SK-N-SH treated with all-trans-retinoic acid at 6 μM for 48 hours (cell line): Measurements from ENCODE around the gene KANSL2.

Experiments
- CSDC2 ChIP-seq: fragments of 250-450 bp; sonication (Bioruptor Pico); IDR thresholded peaks from 2 replicates; pipeline ENCODE4 v1.5.0; 2020; ENCODE audit warnings: mild to moderate bottlenecking, moderate library complexity
- TOX ChIP-seq: fragments of 250-450 bp; sonication (Bioruptor Pico); IDR thresholded peaks from 2 replicates; pipeline ENCODE4 v1.8.0; 2021; ENCODE audit warnings: mild to moderate bottlenecking, moderate library complexity, borderline replicate concordance
- ZFP30 ChIP-seq: fragments of 450-650 bp; formaldehyde crosslinking; IDR thresholded peaks from 2 replicates; pipeline ENCODE4 v1.5.0; 2022; ENCODE audit warnings: mild to moderate bottlenecking, moderate library complexity
- ZNF8 ChIP-seq: fragments of 450-650 bp; formaldehyde crosslinking; IDR thresholded peaks from 2 replicates; pipeline ENCODE4 v1.5.0; 2020; ENCODE audit warnings: mild to moderate bottlenecking, moderate library complexity

- TF ChIP-seq TOX (no peak), ZNF8 (CRISPR knock-in tag) (no peak), CSDC2 (CRISPR knock-in tag) (no peak), ZFP30 (CRISPR knock-in tag) (no peak)
These were observed 13.8 kb upstream of the KANSL2 start for GRCh38 chr12:48695859-48696258.
